Upper lobe of right lung (tissue), 1 donor: ENCODE data around the gene AP1AR. TPM values are rescaled to one million over a fixed set of nuclear protein-coding genes. Genes with fewer than 3 reads are reported as not detected.

Experiments used
- ATAC-seq: fragments of 200-7000 bp; cut with Tn5 transposase; one replicate; pipeline ENCODE4 v1.9.1; 2020; ENCODE audit warnings: mild to moderate bottlenecking, moderate library complexity
- DNase-seq: peaks from one replicate; pipeline ENCODE4 v3.0.0-alpha.2; 2020
- H3K27ac ChIP-seq: fragments of 200-600 bp; one replicate; pipeline ENCODE4 v1.8.0; 2022
- H3K27me3 ChIP-seq: fragments of 200-600 bp; one replicate; pipeline ENCODE4 v1.8.0; 2022; ENCODE audit warnings: mild to moderate bottlenecking
- H3K36me3 ChIP-seq: fragments of 200-600 bp; one replicate; pipeline ENCODE4 v1.8.0; 2022
- H3K4me1 ChIP-seq: fragments of 200-600 bp; one replicate; pipeline ENCODE4 v1.8.0; 2022
- H3K4me3 ChIP-seq: fragments of 200-600 bp; one replicate; pipeline ENCODE4 v1.8.0; 2022; ENCODE audit warnings: mild to moderate bottlenecking
- H3K9me3 ChIP-seq: fragments of 200-600 bp; one replicate; pipeline ENCODE4 v1.8.0; 2022
- CTCF ChIP-seq: fragments of 200-600 bp; IDR thresholded peaks from one replicate; pipeline ENCODE4 v1.8.0; 2022; ENCODE audit warnings: antibody characterized with exemption
- intact Hi-C: fragments of 100-400 bp; cut with DNase I; formaldehyde crosslinking; loops from one replicate; pipeline ENCODE4 v1.11.0; 2022
- total RNA-seq: library from RNA; stranded (reverse); fragmentation: NEBNext Ultra II Directional; extraction: Animal tissue kit (Norgen Biotek cat#: 25700); gene quantifications from one replicate; pipeline ENCODE4 v1.2.1, GENCODE V29; 2021
- donor health status: DM: no; HTN: yes; CAD: no; lungs with severe emphysema.

The AP1AR gene
- total RNA-seq, 1 donor from 2014 or later = 16.6 TPM

- ATAC-seq = peak; percentile 91
- no peaks in the 10 kb centered on the region for H3K4me1 ChIP-seq
- no peak for TF ChIP-seq CTCF
- H3K9me3 ChIP-seq = no peaks in the 10 kb centered on the region
- H3K4me3 ChIP-seq = no peak overlapping the region
- no peak for DNase-seq
- no peaks in the 10 kb centered on the region for H3K36me3 ChIP-seq
- no peak overlapping the region for H3K27ac ChIP-seq
- no peaks in the 10 kb centered on the region for H3K27me3 ChIP-seq
- intact Hi-C loops = no loop called here
Measured at GRCh38 chr4:112185740-112186670, 45.6 kb upstream of the AP1AR start.

GRCh38 chr4:112189754-112190153 lies 41.8 kb upstream of the AP1AR start:
- no peak overlapping the region for H3K4me3 ChIP-seq
- H3K27ac ChIP-seq = no peak overlapping the region
- ATAC-seq = no peak
- H3K9me3 ChIP-seq = no peaks in the 10 kb centered on the region
- intact Hi-C loops = no loop called here
- no peaks in the 10 kb centered on the region for H3K4me1 ChIP-seq
- no peak for DNase-seq
- H3K27me3 ChIP-seq = no peaks in the 10 kb centered on the region
- no peak for TF ChIP-seq CTCF
- H3K36me3 ChIP-seq = no peaks in the 10 kb centered on the region

- intact Hi-C loops = no loop called here
- DNase-seq (no peak), ATAC-seq (no peak)
- no peaks in the 10 kb centered on the region for H3K9me3 ChIP-seq
- no peaks in the 10 kb centered on the region for H3K27me3 ChIP-seq
- no peak overlapping the region for H3K4me3 ChIP-seq
- no peaks in the 10 kb centered on the region for H3K36me3 ChIP-seq
- H3K27ac ChIP-seq = no peak overlapping the region
- no peak for TF ChIP-seq CTCF
- H3K4me1 ChIP-seq = no peaks in the 10 kb centered on the region
Measured at GRCh38 chr4:112190684-112191083, 40.9 kb upstream of the AP1AR start.

DNA sequence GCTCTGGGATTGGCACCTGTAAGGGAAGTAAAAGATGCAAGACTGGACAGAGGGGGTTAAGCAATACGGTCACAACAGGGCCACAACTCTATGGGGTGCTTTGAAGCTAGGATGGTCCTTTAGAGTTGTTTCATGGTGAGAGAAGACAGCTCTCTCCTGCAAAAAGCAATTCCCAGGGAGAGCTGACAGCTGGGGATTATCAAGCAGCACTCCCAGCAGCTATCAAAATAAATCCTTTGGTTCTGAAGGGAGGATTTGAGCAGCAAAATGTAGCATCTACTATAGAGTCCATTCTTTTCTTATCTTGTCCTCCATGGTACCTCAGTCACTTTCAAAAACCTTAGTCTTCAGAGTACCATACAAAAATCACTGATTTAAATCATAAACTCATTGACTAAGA lies 35.1 kb upstream of the AP1AR start:
- no peaks in the 10 kb centered on the region for H3K36me3 ChIP-seq
- TF ChIP-seq CTCF = no peak
- no peak for ATAC-seq
- no peaks in the 10 kb centered on the region for H3K9me3 ChIP-seq
- H3K27ac ChIP-seq = no peak overlapping the region
- no peak overlapping the region for H3K4me3 ChIP-seq
- no peak for DNase-seq
- no peaks in the 10 kb centered on the region for H3K27me3 ChIP-seq
- H3K4me1 ChIP-seq = no peaks in the 10 kb centered on the region
- intact Hi-C loops = no loop called here

GRCh38 chr4:112199041-112199440 lies 32.5 kb upstream of the AP1AR start:
- DNase-seq = no peak
- Histone ChIP-seq H3K9me3 (no peaks in the 10 kb centered on the region), H3K27me3 (no peaks in the 10 kb centered on the region)

More at GRCh38 chr4:112199041-112199440, 32.5 kb upstream of the AP1AR start:
- intact Hi-C loops = no loop called here
- no peaks in the 10 kb centered on the region for H3K36me3 ChIP-seq
- no peak overlapping the region for H3K4me3 ChIP-seq
- TF ChIP-seq CTCF = no peak
- H3K27ac ChIP-seq = no peak overlapping the region
- no peaks in the 10 kb centered on the region for H3K4me1 ChIP-seq
- no peak for ATAC-seq
